Body of pancreas (tissue), 4 donors: Measurements from ENCODE around the gene CIRBP. TPM values are rescaled to one million over a fixed set of nuclear protein-coding genes. Genes with fewer than 3 reads are reported as not detected.

Experiments used
- ATAC-seq: fragments of 150-250 bp; one replicate; pipeline ENCODE4 v1.9.1; 2016
- DNase-seq, 4 donors: peaks; one replicate each; pipeline ENCODE4 v3.0.0-alpha.2; 2019
- H3K27ac ChIP-seq, 4 donors: fragments of 200-600 bp; sonication (generic); 1 replicate in 3 of 4; 2 replicates in 1 of 4; pipeline versions ENCODE4 v1.5.1 to v1.6.1; 2016 to 2019; ENCODE audit warnings: mild to moderate bottlenecking in 1 of 4, mixed read lengths in 1 of 4, moderate library complexity in 1 of 4
- H3K27me3 ChIP-seq, 2 donors: fragments of 200-600 bp; sonication (generic); one replicate each; pipeline ENCODE4 v1.6.0; 2016; ENCODE audit warnings: mild to moderate bottlenecking in 1 of 2
- H3K36me3 ChIP-seq, 2 donors: fragments of 200-600 bp; sonication (generic); replicated peaks in 1 of 2; 2 replicates each; pipeline ENCODE4 v1.5.1; 2016; ENCODE audit warnings: low read depth in 2 of 2; ENCODE audit not compliant: insufficient read depth in 1 of 2
- H3K4me1 ChIP-seq: fragments of 200-600 bp; sonication (generic); one replicate; pipeline ENCODE4 v1.6.0; 2016
- H3K4me3 ChIP-seq, 2 donors: fragments of 200-600 bp; sonication (generic); 1 replicate in 1 of 2; 2 replicates in 1 of 2; pipeline ENCODE4 v1.5.1; 2016 to 2019
- H3K9me3 ChIP-seq, 3 donors: fragments of 200-600 bp; sonication (generic); 1 replicate in 2 of 3; 2 replicates in 1 of 3; pipeline ENCODE4 v1.5.1; 2016
- POLR2A ChIP-seq, 3 donors: fragments of 450-650 bp; IDR thresholded peaks; one replicate each; pipeline ENCODE4 v1.6.1; 2016; ENCODE audit warnings: antibody characterized with exemption in 3 of 3, mild to moderate bottlenecking in 2 of 3
- WGBS, 2 donors: methylation state at CpG; one replicate each; pipeline ENCODE4 v1.1.5; 2017; 5-methylcytosine and 5-hydroxymethylcytosine counted together
- intact Hi-C: fragments of 100-400 bp; cut with DNase I; formaldehyde crosslinking; loops from one replicate; pipeline ENCODE4 v1.15.1; 2023
- total RNA-seq, 2 donors: library from RNA; depleted of rRNA; stranded (reverse); fragments of >200 nt; gene quantifications; one replicate each; pipeline ENCODE4 v1.1.0, GENCODE V29; 2016
- TF ChIP-seq, protein P1 (sequence below), 7 experiments: fragments of 450-650 bp in 4 of 7; fragments of 200-600 bp in 3 of 7; sonication (generic) in 3 of 7; IDR thresholded peaks; one replicate each; pipeline ENCODE4 v1.5.1; 2016 to 2019; ENCODE audit warnings: antibody characterized with exemption in 7 of 7

CIRBP gene
- total RNA-seq, 2 donors from 2014 or later, result 582 to 630 TPM

DNA sequence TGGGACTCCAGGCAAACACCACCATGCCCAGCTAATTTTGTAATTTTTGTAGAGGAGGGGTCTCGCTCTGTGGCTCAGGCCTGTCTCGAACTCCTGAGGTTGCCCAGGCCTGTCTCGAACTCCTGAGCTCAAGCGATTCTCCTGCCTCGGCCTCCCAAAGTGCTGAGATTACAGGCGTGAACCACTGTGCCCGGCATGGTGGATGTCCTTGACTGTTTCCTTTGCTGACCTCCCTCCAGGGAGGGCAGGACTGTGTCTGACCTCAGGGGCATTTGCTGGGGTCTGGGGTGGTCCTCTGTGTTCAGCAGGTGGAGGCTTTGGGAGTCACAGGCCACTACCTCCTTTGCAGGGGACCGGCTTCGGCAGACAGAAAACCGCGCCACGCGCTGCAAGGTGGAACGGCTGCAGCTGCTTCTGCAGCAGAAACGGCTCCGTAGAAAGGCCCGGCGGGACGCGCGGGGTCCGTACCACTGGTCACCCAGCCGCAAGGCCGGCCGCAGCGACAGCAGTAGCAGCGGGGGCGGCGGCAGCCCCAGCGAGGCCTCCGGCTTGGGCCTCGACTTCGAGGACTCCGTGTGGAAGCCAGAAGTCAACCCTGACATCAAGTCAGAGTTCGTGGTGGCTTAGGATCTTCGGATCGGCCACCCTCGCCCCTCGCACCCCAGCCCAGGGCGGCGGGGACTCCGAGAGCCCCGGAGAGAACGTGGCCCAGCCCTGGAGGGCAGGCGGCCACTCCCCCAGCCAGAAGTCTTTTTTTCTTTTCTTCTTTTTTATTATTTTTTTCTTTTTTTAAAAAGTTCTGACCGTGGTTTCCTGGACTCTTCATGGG, 12.3 kb upstream of the CIRBP start:
- Histone ChIP-seq H3K9me3 (no peaks in the 10 kb centered on the region), H3K4me1 (peaks cover 94% of the 10 kb centered on the region), H3K4me3 (no peak overlapping the region), H3K27me3 (no peaks in the 10 kb centered on the region), H3K36me3 (peaks cover 28 to 30% of the 10 kb centered on the region in 2 donors), H3K27ac (peak overlapping the region in 2 of 4 donors; percentile 41 to 100)
- ATAC-seq (no peak), DNase-seq (peak in 1 of 4 donors; percentile 17)
- TF ChIP-seq POLR2A (IDR thresholded peaks at IDR 0.05), result no peak
- TF ChIP-seq, protein P1, sequence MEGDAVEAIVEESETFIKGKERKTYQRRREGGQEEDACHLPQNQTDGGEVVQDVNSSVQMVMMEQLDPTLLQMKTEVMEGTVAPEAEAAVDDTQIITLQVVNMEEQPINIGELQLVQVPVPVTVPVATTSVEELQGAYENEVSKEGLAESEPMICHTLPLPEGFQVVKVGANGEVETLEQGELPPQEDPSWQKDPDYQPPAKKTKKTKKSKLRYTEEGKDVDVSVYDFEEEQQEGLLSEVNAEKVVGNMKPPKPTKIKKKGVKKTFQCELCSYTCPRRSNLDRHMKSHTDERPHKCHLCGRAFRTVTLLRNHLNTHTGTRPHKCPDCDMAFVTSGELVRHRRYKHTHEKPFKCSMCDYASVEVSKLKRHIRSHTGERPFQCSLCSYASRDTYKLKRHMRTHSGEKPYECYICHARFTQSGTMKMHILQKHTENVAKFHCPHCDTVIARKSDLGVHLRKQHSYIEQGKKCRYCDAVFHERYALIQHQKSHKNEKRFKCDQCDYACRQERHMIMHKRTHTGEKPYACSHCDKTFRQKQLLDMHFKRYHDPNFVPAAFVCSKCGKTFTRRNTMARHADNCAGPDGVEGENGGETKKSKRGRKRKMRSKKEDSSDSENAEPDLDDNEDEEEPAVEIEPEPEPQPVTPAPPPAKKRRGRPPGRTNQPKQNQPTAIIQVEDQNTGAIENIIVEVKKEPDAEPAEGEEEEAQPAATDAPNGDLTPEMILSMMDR (IDR thresholded peaks at IDR 0.05), result no peak
- WGBS, 2 donors, result 89% methylated on average over 46 of the region's 46 CpGs
- intact Hi-C loops, result no loop called here

DNA sequence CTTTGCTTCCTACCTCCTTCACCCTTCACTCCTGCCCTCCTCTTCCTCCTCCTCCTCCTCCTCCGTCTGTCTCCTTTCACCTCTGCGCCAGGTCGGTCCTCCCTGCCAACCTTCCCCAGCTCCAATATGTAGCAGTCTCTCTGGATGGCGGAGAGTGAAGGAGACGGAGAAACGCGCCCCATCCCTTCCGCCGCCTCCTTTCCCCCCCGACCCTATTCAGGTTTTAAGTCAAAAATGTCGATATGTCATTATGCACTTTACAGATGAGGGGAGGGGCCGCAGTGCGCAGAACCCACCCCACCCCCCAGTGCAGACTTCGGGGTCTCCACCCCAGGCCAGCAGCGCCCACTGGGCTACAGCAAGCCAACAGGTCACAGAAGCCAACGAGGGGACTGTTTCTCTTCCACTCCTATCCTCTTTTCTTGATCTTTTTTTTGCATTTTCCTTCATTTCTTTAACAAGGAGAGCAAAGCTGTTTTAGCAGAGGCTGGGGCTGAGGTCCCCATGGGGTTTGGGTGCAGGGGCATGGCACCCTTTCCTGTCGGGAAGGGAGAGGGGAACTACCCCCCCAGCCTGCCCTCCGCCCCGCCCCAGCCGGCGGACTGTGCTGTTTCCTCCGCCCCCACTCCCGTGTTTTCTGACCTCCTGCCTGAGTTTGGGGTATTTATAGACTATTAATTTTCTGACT, 11.5 kb upstream of the CIRBP start:
- Histone ChIP-seq H3K27me3 (no peaks in the 10 kb centered on the region), H3K36me3 (peaks cover 28 to 30% of the 10 kb centered on the region in 2 donors), H3K4me1 (peaks cover 94% of the 10 kb centered on the region), H3K4me3 (no peak overlapping the region), H3K27ac (peak overlapping the region in 3 of 4 donors; percentile 98 to 100 (median 98)), H3K9me3 (no peaks in the 10 kb centered on the region)
- DNase-seq (no peak), ATAC-seq (no peak)
- TF ChIP-seq POLR2A (IDR thresholded peaks at IDR 0.05), result no peak
- TF ChIP-seq, protein P1 (IDR thresholded peaks at IDR 0.05), result no peak
- WGBS, 2 donors, result 69 to 71% methylated on average over 23 of the region's 23 CpGs
- intact Hi-C loops, result no loop called here

DNA sequence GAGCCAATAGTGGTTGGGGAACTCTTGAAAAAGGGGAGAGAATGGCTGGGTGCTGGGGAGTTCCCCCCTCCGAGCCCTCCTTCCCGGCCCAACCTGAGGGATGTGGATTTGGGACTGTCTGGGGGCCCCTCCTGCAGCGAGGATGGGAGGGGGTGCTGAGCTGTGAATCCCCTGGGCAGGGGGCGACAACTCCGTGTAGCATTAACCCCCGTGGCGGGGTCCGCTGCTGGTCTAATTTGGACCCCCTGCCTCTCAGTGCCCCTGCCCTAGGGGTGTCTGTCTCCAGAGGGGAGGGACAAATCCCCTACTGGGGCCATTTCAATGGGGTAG, 11.0 kb upstream of the CIRBP start:
- ATAC-seq (no peak), DNase-seq (no peak)
- H3K4me1 ChIP-seq, result peaks cover 94% of the 10 kb centered on the region
- peaks cover 28 to 30% of the 10 kb centered on the region in 2 donors for H3K36me3 ChIP-seq
- TF ChIP-seq, protein P1 (IDR thresholded peaks at IDR 0.05), result no peak
- no peak for TF ChIP-seq POLR2A (IDR thresholded peaks at IDR 0.05)
- H3K4me3 ChIP-seq, result no peak overlapping the region
- no peaks in the 10 kb centered on the region for H3K27me3 ChIP-seq
- intact Hi-C loops, result no loop called here
- peak overlapping the region in 3 of 4 donors; percentile 98 to 100 (median 98) for H3K27ac ChIP-seq
- no peaks in the 10 kb centered on the region for H3K9me3 ChIP-seq
- 80 to 82% methylated on average over 8 of the region's 8 CpGs for WGBS, 2 donors

DNA sequence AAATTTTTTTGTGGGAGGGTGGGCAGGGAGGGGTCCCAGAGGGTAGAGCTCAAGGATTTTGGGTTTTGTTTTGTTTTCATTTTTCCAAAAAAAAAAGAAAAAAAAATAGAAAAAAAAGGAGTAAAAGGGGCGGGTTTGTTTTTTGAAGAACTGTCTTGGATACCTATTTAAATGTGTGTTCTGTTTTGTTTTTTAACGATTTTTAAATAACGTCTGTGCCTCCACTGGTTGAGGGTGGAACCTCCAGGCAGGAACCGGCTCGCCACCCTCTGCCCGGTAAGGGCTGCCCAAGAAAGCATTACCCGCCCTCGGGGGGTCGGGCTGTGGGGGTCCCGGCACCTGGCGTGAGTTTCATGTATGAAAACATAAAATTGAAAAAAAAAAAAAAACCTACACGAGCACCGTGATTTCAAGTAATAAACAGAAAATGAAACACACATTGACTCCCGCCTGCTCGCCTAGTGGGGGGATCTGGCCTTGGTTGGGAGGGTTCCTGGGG, 10.4 kb upstream of the CIRBP start:
- intact Hi-C loops, result no loop called here
- Histone ChIP-seq H3K27ac (peak overlapping the region; percentile 89 to 100 (median 98)), H3K9me3 (no peaks in the 10 kb centered on the region), H3K4me1 (peaks cover 94% of the 10 kb centered on the region), H3K27me3 (no peaks in the 10 kb centered on the region), H3K36me3 (peaks cover 28 to 30% of the 10 kb centered on the region in 2 donors), H3K4me3 (no peak overlapping the region)
- no peak for ATAC-seq
- no peak for DNase-seq
- 24 to 35% methylated on average over 15 of the region's 15 CpGs for WGBS, 2 donors
- TF ChIP-seq, protein P1 (IDR thresholded peaks at IDR 0.05), result peak in 1 of 7 experiments; percentile 4
- TF ChIP-seq POLR2A (IDR thresholded peaks at IDR 0.05), result no peak
